HG03159 (cell line): Measurements from ENCODE around the gene COQ9.
"Not testable (repeated sequence)": the region's sequence is repeated elsewhere in the genome, so short reads cannot be mapped to it uniquely, and the experiment has no call there.

Experiments
- ATAC-seq: cut with Tn5 transposase; IDR thresholded peaks from one replicate; pipeline ENCODE4 v1.9.1; 2021; ENCODE audit warnings: mild to moderate bottlenecking, moderate library complexity; ENCODE audit not compliant: unreplicated experiment

COQ9 gene

DNA sequence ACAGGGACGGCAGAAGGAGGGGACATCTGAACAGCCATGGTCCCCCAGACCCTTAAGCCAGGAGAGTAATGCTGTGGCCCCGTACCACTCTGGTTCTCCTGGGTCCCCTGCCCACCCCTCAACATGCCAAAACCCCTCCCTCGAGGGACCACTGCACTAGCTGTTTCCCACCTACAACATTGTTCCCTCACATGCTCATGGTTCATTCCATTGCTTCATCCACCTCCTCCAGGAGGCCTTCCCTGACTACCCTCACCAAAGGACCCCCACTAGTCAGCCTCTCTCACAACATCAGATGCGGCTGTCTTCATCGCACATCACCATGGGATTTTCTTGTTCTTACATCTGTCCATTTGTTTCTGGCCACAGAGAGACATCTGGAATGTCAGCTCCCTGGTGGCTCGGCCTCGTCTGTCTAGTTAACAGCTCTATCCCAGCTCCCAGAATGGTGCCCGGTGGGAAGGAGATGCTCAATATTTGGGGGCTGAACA lies 37.3 kb downstream of the COQ9 start:
- ATAC-seq, result no peak

DNA sequence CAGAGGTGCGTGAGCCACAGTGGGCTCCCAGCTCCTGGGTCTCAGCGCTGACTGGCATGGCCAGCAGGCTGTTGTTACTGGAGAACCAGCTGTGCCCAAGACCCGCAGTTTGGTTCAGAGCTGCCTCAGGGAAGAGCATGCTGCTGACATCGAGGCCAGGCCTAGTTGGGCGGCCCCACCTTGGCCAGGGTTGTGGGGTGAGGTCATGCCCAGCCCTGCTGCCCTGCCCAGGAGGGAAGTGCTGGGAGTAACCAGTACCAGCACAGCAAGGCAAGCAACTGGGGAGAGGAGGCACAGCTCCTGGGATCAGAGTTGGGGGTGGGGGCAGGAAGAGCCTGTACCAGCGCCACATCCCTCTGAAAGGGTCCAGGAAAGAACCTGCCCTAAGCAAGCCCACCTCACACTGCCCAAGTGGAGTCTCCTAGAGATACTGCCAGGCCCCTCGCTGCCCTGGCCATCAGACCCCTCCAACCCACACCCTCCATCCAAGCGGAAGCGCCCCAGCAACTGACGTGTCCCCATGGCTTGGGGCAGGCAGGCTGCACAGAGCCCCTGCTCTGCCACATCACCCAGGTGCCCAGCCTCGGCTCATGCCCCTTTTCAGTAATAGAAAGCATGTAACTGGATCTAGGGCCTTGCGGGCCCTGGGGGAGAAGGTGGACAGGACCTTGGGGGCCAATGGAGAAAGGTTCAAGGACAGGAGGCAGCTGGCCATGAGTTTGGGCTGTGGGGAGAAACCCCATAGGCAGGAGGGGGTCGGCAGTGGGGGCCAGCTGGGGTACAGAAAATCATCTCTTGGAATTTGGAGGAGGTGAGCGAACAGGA lies 38.0 kb downstream of the COQ9 start:
- no peak for ATAC-seq

DNA sequence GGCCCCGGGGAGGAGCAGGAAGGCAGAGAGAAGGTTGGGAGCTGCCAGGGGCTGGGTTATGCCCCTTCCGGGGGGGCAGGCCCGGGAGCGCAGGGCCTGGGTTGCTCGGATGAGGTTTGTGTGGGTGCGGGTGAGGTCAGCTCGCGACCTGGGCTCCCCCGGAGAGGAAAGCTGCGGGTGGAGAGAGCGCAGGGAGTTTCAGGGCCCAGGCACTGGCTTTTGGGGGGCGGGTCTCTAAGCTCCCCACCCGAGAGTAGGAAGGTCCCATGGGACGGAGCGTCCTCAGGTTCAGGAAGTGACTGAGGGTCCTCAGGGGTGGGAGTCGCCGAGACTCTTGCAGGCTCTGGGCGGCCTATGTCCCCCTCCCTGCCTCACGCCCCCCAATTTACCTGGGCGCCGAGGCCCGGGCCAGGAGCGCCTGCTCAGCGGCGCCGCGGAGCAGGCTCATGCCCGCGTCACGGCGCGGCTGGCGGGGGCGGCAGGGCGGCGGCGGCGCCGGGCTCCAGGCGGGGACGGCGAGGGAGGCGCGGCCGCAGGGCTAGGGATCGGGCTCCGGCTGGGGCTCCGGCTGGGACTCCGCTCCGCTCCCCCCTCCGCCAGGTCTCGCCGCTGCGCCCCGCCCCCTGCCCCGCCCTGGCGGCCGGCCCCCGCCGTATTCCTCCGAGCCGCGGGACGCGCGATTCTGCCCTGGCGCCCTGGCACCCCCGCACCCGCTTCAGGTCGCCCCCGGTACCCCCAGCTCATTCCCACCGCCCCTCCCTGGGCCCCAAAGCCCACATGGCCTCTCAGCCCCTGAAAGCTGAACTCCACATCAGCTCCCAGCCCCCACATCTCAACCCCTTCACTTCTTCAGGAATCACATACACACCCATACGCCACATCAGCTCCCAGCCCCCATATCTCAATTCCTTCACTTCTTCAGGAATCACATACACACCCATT lies 38.9 kb downstream of the COQ9 start, which contains the start of gene DOK4:
Gene DOK4 (minus strand): TSS at position 578 of the 942 bp plus-strand sequence. CDS start 6,986 bp downstream, outside the sequence.
- ATAC-seq, result no peak

DNA sequence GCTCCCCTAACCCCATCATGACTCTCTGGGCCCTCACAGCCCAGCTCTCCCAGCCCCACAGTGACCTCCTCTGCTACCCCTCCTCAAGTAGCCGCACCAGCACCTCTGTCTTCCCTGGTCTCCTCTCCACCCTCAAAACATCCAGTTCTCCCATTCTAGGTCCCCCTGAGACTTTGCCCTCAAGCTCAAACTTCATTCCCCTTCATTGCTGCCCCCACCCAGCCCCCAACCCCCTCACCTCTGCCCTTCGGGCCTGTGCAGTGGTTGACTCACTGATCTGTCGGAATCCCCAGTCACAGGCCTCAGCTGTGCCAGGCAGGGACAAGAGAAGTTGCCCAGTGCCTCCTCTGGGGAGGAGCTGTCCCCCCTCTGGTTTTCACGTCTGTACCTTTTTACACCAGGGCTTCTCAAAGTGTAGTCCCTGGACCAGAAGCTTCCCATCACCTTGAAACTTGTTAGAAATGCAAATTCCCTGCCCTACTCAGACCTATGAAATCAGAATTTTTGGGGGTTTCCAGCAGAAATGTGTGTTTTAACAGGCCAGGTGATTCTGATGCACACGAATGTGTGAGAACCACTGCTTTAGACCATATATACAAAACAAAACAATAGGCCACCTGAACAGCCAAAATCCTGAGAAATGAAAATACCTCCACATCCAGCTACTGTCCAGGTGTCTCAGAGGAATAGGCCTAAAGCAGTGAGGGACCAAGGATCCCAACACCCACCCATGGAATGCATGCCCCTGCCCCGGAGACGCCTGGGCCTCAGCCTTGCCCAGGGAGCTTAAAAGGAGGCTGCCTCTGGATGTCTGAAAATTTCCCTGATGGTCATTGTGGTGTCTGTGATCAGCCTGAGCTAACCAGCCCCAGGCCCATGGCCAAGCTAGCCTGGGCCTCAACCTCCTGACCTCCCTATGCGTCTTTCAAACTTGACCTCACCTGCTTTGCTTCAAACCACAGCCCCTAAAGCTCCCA lies 39.9 kb downstream of the COQ9 start:
- ATAC-seq, result no peak

DNA sequence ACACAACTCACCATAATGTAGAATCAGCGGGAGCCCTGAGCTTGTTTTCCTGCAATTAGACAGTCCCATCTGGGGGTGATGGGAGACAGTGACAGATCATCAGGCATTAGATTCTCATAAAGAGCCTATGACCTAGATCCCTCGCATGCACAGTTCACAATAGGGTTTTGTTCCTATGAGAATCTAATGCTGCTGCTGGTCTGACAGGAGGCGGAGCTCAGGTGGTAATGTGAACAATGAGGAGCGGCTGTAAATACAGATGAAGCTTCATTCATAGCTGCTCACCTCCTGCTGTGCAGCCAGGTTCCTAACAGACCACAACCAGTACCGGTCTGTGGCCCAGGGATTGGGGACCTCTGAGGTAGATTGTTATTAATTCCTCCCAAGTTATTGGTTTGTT lies 42.0 kb downstream of the COQ9 start:
- ATAC-seq, result no peak

DNA sequence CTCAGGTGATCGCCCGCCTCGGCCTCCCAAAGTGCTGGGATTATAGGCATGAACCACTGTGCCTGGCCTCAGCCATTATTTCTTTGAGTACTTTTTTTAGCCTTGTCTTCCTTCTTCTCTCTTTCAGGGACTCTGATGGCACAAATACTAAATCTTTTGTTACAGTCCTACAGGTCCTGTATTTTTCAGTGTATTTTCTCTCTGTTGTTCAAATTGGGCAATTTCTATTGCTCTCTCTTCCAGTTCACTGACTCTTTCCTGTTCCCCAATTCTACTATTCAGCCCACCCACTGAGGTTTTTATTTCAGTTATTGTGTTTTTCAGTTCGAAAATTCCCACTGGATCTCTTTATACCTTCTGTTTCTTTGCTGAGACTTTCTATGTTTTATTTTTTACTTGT lies 46.5 kb downstream of the COQ9 start:
- no peak for ATAC-seq

DNA sequence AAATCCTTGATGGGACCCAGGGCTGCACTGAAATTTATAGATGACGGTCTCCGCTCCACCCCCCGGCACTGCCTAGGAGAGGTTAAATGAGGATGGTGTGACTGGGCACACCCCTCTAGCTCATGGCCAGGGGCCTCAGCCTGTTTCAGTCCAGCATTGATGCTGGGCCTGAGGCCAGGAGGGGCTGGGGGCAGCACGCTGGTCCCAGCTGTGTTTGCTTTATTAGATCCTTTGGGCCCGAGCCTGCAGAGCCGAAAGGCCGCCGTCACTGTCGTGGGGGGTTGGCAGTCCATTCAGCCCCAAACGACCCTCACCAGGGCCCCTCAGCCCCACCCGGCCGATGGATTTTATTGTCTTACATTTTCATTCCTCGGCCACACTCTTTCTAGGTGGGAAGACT lies 49.8 kb downstream of the COQ9 start:
- no peak for ATAC-seq

DNA sequence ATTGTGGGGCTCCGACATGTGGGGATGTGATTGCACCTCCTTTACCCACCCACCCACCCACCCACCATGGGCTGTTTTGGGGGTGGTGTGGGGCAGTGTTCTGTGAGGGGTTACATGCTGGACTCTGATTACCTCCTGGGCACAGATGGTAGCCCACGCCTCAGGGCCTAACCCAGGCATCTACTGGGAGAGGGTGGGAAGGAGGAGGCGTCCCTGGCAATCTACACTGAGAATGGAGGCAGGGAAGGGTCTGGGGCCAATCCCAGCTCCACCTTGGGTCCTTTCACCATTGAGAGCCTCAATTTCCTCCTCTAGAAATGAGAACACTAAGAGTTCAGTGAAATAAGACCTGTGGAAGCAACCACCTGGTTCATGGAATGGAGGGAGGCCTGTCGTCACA lies 50.8 kb downstream of the COQ9 start:
- ATAC-seq, result no peak

DNA sequence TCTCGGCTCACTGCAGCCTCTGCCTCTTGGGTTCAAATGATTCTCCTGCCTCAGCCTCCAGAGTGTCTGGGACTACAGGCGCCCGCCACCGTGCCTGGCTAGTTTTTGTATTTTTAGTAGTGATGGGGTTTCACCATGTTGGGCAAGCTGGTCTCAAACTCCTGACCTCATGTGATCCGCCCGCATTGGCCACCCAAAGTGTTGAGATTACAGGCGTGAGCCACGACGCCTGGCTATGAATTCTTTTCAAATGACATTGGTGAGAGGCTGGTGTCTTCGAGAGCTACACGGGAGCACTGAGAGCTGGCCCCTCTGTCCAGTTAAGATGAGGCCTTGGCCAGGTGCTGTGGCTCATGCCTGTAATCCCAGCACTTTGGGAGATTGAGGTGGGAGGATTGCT lies 52.7 kb downstream of the COQ9 start:
- not testable (repeated sequence) for ATAC-seq

DNA sequence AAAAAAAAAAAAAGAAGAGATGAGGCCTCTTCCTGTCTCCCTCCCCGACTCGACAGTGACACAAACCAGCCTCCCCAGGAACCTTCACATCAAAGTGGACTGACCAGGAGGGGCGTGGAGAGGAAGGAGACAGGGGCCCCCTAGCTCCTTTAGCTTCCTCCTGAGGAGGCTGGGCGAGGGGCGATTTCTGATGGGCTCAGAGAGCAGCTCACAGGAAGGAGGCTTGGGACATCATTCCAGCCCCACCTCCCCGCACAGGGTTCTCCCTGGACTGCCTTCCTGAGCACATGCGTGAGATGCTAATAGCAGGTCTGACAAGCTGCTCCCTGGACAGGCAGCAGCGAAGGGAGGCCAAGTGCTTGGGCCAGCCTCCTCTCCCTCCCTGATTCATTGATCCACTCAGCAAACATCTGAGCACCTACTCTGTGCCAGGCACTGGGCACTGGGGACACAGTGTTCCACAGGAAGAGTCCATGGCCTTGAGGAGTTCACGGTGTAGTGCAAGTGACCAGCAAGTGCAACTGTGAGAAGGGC lies 53.4 kb downstream of the COQ9 start:
- ATAC-seq, result no peak

DNA sequence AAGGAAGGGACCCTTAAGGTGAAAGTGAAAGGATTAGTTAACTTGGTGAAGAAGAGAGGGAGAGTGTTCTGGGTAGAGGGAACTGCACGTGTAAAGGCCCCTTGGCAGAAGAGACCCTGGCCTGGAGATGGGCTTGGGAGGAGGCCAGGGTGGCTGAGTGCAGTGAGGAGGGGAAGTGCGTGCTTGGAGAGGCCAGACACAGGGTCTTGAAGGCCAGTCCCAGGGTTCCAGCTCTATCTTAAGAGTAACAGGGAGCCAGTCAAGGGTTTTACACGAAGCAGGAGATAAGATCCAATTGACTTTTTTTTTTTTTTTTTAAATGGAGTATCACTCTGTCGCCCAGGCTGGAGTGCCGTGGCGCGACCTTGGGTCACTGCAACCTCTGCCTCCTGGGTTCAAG lies 54.2 kb downstream of the COQ9 start:
- ATAC-seq, result no peak

DNA sequence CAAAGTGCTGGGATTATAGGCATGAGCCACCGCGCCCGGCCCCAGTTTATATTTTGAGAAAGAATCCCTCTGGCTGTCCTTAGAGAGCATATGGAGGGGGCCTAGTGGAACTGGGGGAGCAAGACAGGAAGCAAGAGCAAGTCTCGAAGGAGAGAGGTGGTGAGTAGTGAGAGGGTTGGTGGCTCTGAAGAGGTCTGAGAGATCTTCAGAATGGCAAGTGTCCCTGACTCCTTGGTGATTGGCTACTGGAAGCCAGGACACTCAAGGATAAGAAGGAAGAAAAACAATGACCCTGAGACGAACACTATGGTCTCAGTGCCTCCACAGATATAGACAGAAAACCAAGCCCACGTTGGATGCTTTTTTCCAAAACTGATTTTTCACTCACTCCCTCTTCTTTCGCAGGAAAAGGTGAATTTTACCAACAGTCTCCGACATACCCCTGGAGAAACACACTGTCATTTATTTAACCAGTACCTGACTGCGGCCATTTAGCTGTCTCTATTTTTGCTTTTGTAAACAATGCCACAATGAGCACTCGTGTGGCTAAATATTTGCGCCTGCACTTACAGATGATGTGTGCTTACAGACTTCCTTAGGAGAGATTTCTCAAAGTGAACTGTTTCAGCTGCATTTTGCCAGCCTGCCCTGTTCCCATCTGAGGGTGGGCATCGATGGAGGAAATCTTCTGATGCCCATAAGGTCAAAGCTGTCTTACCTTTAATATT lies 54.9 kb downstream of the COQ9 start:
- ATAC-seq, result no peak

DNA sequence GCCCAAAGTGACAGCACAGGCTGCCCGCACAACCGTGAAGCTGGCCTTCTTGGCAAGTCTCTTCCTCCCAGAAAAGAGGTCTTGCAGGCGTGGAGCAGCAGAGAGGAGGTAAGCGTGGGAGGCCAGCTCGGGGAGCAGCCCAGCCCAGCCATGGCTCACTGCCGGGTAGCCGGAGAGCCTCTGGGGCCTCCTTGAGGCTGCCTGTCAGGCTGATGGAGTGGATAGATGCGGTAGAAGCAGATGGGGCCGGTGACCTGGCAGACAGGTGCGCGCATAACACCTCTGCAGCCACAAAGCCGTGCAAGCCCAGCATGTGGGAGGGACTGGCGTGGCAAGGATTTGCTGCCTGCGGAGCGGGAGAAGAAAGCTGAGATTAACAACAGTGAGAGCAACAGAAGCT lies 56.1 kb downstream of the COQ9 start:
- no peak for ATAC-seq

DNA sequence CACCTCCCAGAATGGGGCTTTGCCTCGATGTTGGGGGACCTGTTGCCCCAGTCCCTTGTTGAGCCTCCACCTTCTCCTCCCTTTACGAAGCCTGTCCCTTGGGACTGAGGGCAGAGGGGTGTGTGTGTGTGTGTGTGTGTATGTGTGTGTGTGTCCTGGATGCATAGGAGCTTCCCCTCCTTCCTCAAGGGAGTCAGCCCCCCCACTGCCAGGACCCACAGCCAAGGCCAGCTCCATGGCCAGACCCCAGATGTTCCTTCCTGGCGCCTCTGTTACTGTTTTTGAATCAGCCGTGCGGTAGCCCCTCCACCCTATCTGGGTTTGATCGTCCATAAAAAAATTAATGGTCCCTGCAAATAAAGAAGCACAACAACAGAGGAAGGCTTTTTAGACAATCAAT lies 56.7 kb downstream of the COQ9 start:
- no peak for ATAC-seq

DNA sequence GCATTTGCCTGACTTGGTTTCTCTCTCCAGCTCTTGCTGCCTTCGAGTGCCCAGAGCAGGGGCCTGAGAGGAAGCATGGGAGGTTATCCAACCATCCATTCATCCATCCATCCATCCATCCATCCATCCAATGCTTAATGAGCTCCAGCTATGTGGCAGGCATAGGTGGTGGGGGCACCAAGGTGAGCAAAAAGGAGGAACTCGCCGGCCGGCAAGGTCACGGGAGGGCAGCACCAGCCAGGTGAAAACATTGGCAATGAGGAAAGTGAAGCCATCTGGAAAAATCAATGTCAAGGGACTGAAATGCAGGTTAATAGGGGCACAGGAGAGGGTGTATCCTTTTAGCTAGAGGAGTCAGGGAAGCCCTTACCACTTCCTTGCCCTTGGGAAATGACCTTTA lies 57.2 kb downstream of the COQ9 start:
- no peak for ATAC-seq

DNA sequence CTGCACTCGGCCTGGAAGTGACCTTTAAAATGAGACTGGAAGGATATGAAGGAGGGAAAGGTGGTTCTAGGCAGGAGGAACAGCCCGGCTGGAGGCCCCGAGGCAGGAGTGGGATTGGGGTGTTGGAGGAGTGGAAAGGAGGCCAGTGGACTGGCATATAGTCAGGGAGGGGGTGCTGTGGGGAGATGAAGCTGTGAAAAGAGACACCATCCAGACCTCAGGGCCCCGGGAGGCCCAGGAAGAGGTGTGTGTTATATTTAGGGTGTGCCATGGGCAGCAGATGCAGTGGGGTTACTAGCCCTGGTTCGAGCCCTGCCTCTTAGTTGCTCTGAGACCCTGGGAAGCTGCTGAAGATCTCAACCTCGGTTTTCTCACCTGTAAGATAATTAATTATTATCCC lies 57.9 kb downstream of the COQ9 start:
- ATAC-seq, result no peak

DNA sequence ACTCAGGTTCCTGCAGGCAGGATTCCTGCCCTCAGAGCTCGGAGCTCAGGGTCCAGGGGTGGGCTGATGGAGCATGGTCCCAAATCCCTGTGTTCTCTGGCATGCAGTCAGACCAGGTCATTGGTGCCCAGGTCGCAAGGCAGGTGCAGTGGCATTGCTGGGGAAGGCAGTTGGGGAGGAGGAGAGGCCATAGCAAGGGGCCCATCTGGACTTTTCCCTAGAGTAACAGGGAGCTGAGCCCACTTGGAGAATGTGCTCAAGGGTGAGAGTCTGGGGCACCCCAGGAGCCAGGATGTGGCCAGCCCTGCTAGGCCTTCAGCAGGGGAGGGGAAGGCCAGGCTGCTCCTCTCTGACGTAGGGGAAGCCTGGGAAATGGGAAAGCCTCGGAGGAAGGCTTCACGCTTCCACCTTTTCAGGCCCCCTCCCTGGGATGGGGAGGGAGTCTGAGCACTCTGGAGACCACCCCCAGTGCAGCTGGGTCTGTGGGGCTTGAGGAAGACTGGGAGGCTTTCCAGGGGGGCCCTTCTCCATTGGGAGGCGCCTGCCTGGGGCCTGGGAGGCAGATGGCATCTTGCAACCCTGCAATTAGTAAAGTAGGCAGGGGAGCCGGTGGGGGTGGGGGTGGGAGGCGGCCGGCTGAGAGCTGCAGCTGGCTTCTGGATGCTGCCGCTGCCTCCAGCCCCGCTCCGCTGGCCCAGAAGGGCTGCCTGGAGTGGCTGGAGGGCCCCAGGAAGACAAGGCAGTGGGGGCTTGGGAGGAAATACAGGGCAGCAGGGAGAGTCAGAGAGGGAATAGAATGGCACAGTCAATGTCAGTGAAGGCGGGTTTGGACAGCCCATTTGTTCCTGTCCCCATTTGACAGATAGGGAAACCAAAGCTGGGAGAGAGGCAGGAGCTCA lies 60.1 kb downstream of the COQ9 start:
- no peak for ATAC-seq

DNA sequence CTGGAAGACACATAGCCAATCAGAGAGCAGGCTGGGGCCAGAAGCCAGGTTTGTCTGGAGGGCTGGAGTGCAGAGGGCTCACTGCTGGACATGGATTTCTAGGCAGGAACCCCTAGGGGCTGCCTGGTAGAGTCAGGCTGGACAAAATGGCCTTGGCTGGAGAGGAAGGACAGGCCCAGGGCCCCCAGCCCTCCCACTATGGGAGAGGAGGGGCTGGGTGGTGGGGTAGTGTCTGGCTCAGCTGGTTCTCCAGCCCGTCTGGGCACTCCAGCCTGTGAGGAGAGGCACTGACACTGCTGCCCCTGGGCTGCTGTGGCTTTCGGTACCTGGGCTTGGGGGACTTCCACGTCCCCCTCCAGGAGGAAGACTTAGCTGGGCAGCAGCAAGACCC lies 60.8 kb downstream of the COQ9 start:
- ATAC-seq, result no peak
